ENCODE measurements around the gene NFKB1. TPM values are rescaled to one million over a fixed set of nuclear protein-coding genes. Genes with fewer than 3 reads are reported as not detected.
A peak's percentile ranks its signal among the peaks of the same experiment; 100 is the strongest.

NFKB1 gene
- total RNA-seq, 1 donor from 2014 or later: 19.0 TPM

- DNase-seq (ENCODE audit: low read depth) (no peak), FAIRE-seq (no peak)
- no peak overlapping the region for H3K4me3 ChIP-seq (ENCODE audit: low read depth, low read length)
- no peak for TF ChIP-seq CTCF (IDR thresholded peaks at IDR 0.05; ENCODE audit: insufficient read depth, low read length, severe bottlenecking)
- H3K27me3 ChIP-seq (ENCODE audit: control insufficient read depth, insufficient read depth, low read length): no peaks in the 10 kb centered on the region
- H3K36me3 ChIP-seq (ENCODE audit: control insufficient read depth, insufficient read depth, low read length): peaks cover 1% of the 10 kb centered on the region
Observed at GRCh38 chr4:102639598-102639997, 138.4 kb downstream of the NFKB1 start.

GRCh38 chr4:102640669-102641068 is 139.5 kb downstream of the NFKB1 start:
- TF ChIP-seq CTCF (IDR thresholded peaks at IDR 0.05; ENCODE audit: insufficient read depth, low read length, severe bottlenecking): no peak
- H3K36me3 ChIP-seq (ENCODE audit: control insufficient read depth, insufficient read depth, low read length): peaks cover 1% of the 10 kb centered on the region
- DNase-seq (ENCODE audit: low read depth): peak; percentile 41
- no peak overlapping the region for H3K4me3 ChIP-seq (ENCODE audit: low read depth, low read length)
- H3K27me3 ChIP-seq (ENCODE audit: control insufficient read depth, insufficient read depth, low read length): no peaks in the 10 kb centered on the region
- FAIRE-seq: no peak

GRCh38 chr4:102641793-102642192 is 140.6 kb downstream of the NFKB1 start:
- DNase-seq (ENCODE audit: low read depth) (no peak), FAIRE-seq (no peak)
- no peak for TF ChIP-seq CTCF (IDR thresholded peaks at IDR 0.05; ENCODE audit: insufficient read depth, low read length, severe bottlenecking)
- H3K27me3 ChIP-seq (ENCODE audit: control insufficient read depth, insufficient read depth, low read length): no peaks in the 10 kb centered on the region
- no peak overlapping the region for H3K4me3 ChIP-seq (ENCODE audit: low read depth, low read length)
- H3K36me3 ChIP-seq (ENCODE audit: control insufficient read depth, insufficient read depth, low read length): peaks cover 1% of the 10 kb centered on the region

GRCh38 chr4:102642631-102643298 is 141.6 kb downstream of the NFKB1 start:
- peaks cover 1% of the 10 kb centered on the region for H3K36me3 ChIP-seq (ENCODE audit: control insufficient read depth, insufficient read depth, low read length)
- H3K4me3 ChIP-seq (ENCODE audit: low read depth, low read length): no peak overlapping the region
- no peak for TF ChIP-seq CTCF (IDR thresholded peaks at IDR 0.05; ENCODE audit: insufficient read depth, low read length, severe bottlenecking)
- H3K27me3 ChIP-seq (ENCODE audit: control insufficient read depth, insufficient read depth, low read length): no peaks in the 10 kb centered on the region
- DNase-seq (ENCODE audit: low read depth): no peak
- FAIRE-seq: no peak

GRCh38 chr4:102647117-102647516 is 146.0 kb downstream of the NFKB1 start:
- TF ChIP-seq CTCF (IDR thresholded peaks at IDR 0.05; ENCODE audit: insufficient read depth, low read length, severe bottlenecking): no peak
- no peaks in the 10 kb centered on the region for H3K27me3 ChIP-seq (ENCODE audit: control insufficient read depth, insufficient read depth, low read length)
- peaks cover 2% of the 10 kb centered on the region for H3K36me3 ChIP-seq (ENCODE audit: control insufficient read depth, insufficient read depth, low read length)
- FAIRE-seq (no peak), DNase-seq (ENCODE audit: low read depth) (no peak)
- no peak overlapping the region for H3K4me3 ChIP-seq (ENCODE audit: low read depth, low read length)

DNA sequence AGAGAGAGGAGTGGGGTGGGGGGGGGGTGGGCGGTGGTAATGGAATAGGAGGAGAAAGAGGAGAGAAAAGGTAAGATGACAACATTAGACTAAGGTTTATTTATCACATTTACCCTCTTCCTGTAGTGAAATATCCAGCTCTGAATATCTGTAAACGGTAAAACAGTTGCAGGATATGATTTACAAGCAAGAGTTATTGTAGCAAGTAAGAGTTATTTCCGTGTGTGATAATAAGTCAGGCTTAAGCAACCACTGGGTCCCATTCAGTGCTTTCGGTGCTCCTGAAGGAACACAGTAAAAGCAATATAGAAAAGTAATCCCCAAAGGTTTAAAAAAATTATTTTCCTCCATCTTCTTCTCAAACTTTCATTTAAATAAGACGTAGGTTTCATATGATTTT is 156.0 kb downstream of the NFKB1 start:
- no peak overlapping the region for H3K4me3 ChIP-seq (ENCODE audit: low read depth, low read length)
- DNase-seq (ENCODE audit: low read depth): no peak
- no peaks in the 10 kb centered on the region for H3K36me3 ChIP-seq (ENCODE audit: control insufficient read depth, insufficient read depth, low read length)
- FAIRE-seq: no peak
- H3K27me3 ChIP-seq (ENCODE audit: control insufficient read depth, insufficient read depth, low read length): no peaks in the 10 kb centered on the region
- no peak for TF ChIP-seq CTCF (IDR thresholded peaks at IDR 0.05; ENCODE audit: insufficient read depth, low read length, severe bottlenecking)

Measured in bronchial epithelial cell (primary cell).